Upper lobe of left lung (tissue), 6 donors: ENCODE results near the gene HDAC5. TPM values are rescaled to one million over a fixed set of nuclear protein-coding genes. Genes with fewer than 3 reads are reported as not detected.

Experiments
- ATAC-seq, 2 donors: fragments of 200-7000 bp; cut with Tn5 transposase; one replicate each; pipeline ENCODE4 v1.9.1; 2022; ENCODE audit warnings: mild to moderate bottlenecking in 2 of 2, moderate library complexity in 2 of 2; ENCODE audit not compliant: low FRiP score in 2 of 2
- DNase-seq, 2 donors: peaks; one replicate each; pipeline ENCODE4 v3.0.0-alpha.2; 2019 to 2020
- H3K27ac ChIP-seq, 4 donors: fragments of 200-600 bp; sonication (generic); one replicate each; pipeline ENCODE4 v1.5.1; 2016 to 2019
- H3K27me3 ChIP-seq, 4 donors: fragments of 200-600 bp; sonication (generic); one replicate each; pipeline ENCODE4 v1.5.1; 2017 to 2019
- H3K36me3 ChIP-seq, 4 donors: fragments of 200-600 bp; sonication (generic); one replicate each; pipeline ENCODE4 v1.5.1; 2016 to 2019
- H3K4me1 ChIP-seq, 4 donors: fragments of 200-600 bp; sonication (generic); one replicate each; pipeline ENCODE4 v1.5.1; 2018 to 2019
- H3K4me3 ChIP-seq, 4 donors: fragments of 200-600 bp; sonication (generic); one replicate each; pipeline ENCODE4 v1.5.1; 2017 to 2019; ENCODE audit warnings: mild to moderate bottlenecking in 2 of 4, moderate library complexity in 1 of 4
- H3K9me3 ChIP-seq, 4 donors: fragments of 200-600 bp; sonication (generic); one replicate each; pipeline ENCODE4 v1.5.1; 2018 to 2019
- CTCF ChIP-seq, 6 experiments: fragments of 450-650 bp in 4 of 6; fragments of 200-600 bp in 2 of 6; sonication (generic) in 2 of 6; IDR thresholded peaks; one replicate each; pipeline ENCODE4 v1.5.1; 2016 to 2019; ENCODE audit warnings: antibody characterized with exemption in 6 of 6
- EP300 ChIP-seq, 4 donors: sonication (generic); formaldehyde crosslinking; IDR thresholded peaks; one replicate each; pipeline ENCODE4 v1.5.1; 2017; ENCODE audit warnings: antibody characterized with exemption in 4 of 4, control low read depth in 2 of 4
- POLR2A ChIP-seq, 4 donors: fragments of 450-650 bp; IDR thresholded peaks; one replicate each; pipeline ENCODE4 v1.5.1; 2016 to 2017; ENCODE audit warnings: antibody characterized with exemption in 4 of 4, mild to moderate bottlenecking in 2 of 4
- POLR2AphosphoS5 ChIP-seq, 2 donors: sonication (generic); formaldehyde crosslinking; IDR thresholded peaks; one replicate each; pipeline ENCODE4 v1.5.1; 2017; ENCODE audit warnings: antibody characterized with exemption in 2 of 2
- WGBS, 2 donors: methylation state at CpG; one replicate each; pipeline ENCODE4 v1.1.5; 2017 to 2018; 5-methylcytosine and 5-hydroxymethylcytosine counted together
- total RNA-seq, 6 donors: library from RNA; depleted of rRNA in 4 of 6; stranded (reverse); fragments of >200 nt in 4 of 6; gene quantifications; one replicate each; pipeline versions ENCODE4 v1.1.0 to v1.2.1, GENCODE V29; 2016 to 2021
- donor health status: DM: no; HTN: no; CAD: no; lungs with moderate emphysema.
- donor health status: DM: no; HTN: yes; CAD: no; lungs with severe emphysema.

HDAC5 gene
- total RNA-seq, 6 donors from 2014 or later: 59.9 to 138 (median 64.9) TPM

GRCh38 chr17:44085908-44086307 lies 37.5 kb downstream of the HDAC5 start:
- no peak for ATAC-seq
- Histone ChIP-seq H3K4me3 (no peak overlapping the region), H3K4me1 (peaks cover 0 to 3% (median 0%) of the 10 kb centered on the region in 4 donors), H3K27me3 (no peaks in the 10 kb centered on the region), H3K36me3 (peaks cover 30 to 97% (median 69%) of the 10 kb centered on the region in 4 donors), H3K9me3 (no peaks in the 10 kb centered on the region), H3K27ac (peak overlapping the region in 3 of 4 donors; percentile 24 to 62 (median 53))
- WGBS, 2 donors: 76 to 83% methylated on average over 5 of the region's 5 CpGs
- no peak for TF ChIP-seq CTCF (IDR thresholded peaks at IDR 0.05)
- no peak for TF ChIP-seq POLR2A (IDR thresholded peaks at IDR 0.05)
- TF ChIP-seq POLR2AphosphoS5 (IDR thresholded peaks at IDR 0.05): no peak
- no peak for TF ChIP-seq EP300 (IDR thresholded peaks at IDR 0.05)
- DNase-seq: no peak

DNA sequence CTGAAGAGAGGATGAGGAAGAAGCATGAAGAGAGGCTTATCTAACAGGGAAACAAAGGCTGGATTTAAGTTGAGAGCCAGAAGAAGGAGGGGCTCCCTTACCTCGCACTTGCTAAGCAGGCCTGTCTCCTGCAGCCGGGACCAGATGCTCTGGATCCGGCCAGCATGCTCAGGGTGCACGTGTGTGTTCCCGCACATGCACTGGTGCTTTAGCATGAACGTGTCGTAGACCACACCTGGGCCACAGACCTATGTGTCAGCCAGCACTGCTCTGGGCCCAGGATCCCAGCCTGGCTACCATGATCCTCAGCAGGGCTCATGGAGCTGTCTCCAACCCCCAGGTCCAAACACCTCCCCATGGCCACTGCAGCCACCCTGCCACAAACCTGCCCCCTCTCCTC lies 38.5 kb downstream of the HDAC5 start:
- DNase-seq: no peak
- Histone ChIP-seq H3K36me3 (peaks cover 30 to 97% (median 69%) of the 10 kb centered on the region in 4 donors), H3K4me3 (no peak overlapping the region), H3K27me3 (no peaks in the 10 kb centered on the region), H3K9me3 (no peaks in the 10 kb centered on the region), H3K4me1 (peaks cover 0 to 3% (median 0%) of the 10 kb centered on the region in 4 donors), H3K27ac (no peak overlapping the region)
- WGBS, 2 donors: 88 to 94% methylated on average over 7 of the region's 7 CpGs
- ATAC-seq: no peak
- TF ChIP-seq EP300 (IDR thresholded peaks at IDR 0.05) (no peak), POLR2AphosphoS5 (IDR thresholded peaks at IDR 0.05) (no peak), POLR2A (IDR thresholded peaks at IDR 0.05) (no peak), CTCF (IDR thresholded peaks at IDR 0.05) (no peak)

GRCh38 chr17:44084131-44084538 lies 39.3 kb downstream of the HDAC5 start:
- no peak for DNase-seq
- Histone ChIP-seq H3K27me3 (no peaks in the 10 kb centered on the region), H3K9me3 (no peaks in the 10 kb centered on the region), H3K27ac (no peak overlapping the region), H3K36me3 (peaks cover 29 to 99% (median 69%) of the 10 kb centered on the region in 4 donors), H3K4me1 (peaks cover 0 to 3% (median 0%) of the 10 kb centered on the region in 4 donors), H3K4me3 (no peak overlapping the region)
- no peak for ATAC-seq
- 80 to 81% methylated on average over 10 of the region's 10 CpGs for WGBS, 2 donors
- no peak for TF ChIP-seq POLR2A (IDR thresholded peaks at IDR 0.05)
- TF ChIP-seq CTCF (IDR thresholded peaks at IDR 0.05): peak in 1 of 6 experiments; percentile 11

GRCh38 chr17:44083250-44083849 lies 40.1 kb downstream of the HDAC5 start:
- WGBS, 2 donors: 83 to 96% methylated on average over 1 to 10 of the region's 12 CpGs
- Histone ChIP-seq H3K9me3 (no peaks in the 10 kb centered on the region), H3K4me3 (no peak overlapping the region), H3K4me1 (peaks cover 0 to 3% (median 0%) of the 10 kb centered on the region in 4 donors), H3K27ac (no peak overlapping the region), H3K27me3 (no peaks in the 10 kb centered on the region), H3K36me3 (peaks cover 25 to 99% (median 69%) of the 10 kb centered on the region in 4 donors)
- no peak for ATAC-seq
- TF ChIP-seq POLR2A (IDR thresholded peaks at IDR 0.05): no peak
- no peak for TF ChIP-seq POLR2AphosphoS5 (IDR thresholded peaks at IDR 0.05)
- TF ChIP-seq CTCF (IDR thresholded peaks at IDR 0.05): peak in 2 of 6 experiments; percentile 15 to 18
- TF ChIP-seq EP300 (IDR thresholded peaks at IDR 0.05): no peak
- DNase-seq: peak in 1 of 2 donors; percentile 50
